ENCODE data around the gene ERCC6L2. TPM values are rescaled to one million over a fixed set of nuclear protein-coding genes. Genes with fewer than 3 reads are reported as not detected.

Gene ERCC6L2
- total RNA-seq, 3 donors from 2014 or later (not counting 1 experiment from before 2014, with no cell fraction given): 37.1 to 45.8 (median 38.6) TPM

DNA sequence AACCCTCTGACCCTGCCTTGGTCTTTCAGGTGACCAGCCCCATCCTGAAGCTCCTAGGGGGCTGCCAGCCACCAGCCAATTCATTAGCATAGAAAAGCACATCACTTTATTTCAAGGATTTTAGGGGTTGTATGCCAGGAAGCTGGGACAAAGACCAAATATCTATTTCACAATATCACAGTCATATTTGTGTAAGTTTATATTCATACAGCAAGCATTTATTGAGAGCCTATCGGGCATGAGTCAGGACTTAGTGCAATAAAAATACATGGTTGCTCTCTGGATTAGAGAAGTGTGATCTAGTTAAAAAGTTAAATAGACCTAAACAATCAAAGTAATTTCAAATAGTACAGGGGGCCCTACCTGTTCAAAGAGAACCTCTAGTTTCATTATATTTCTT, 113.8 kb downstream of the ERCC6L2 start:
- H3K9me3 Mint-ChIP-seq: no peaks in the 10 kb centered on the region
- peaks cover 0 to 5% of the 10 kb centered on the region in 2 donors for H3K4me1 Mint-ChIP-seq
- intact Hi-C loops (cut with micrococcal nuclease): no loop called here
- Histone ChIP-seq H3K9me3 (ENCODE audit: control insufficient read depth, insufficient read depth, low read length) (peaks cover 6% of the 10 kb centered on the region), H3K4me3 (ENCODE audit: low read length) (no peak overlapping the region), H3K4me1 (ENCODE audit: control insufficient read depth, insufficient read depth, low read length) (no peaks in the 10 kb centered on the region), H3K27ac (ENCODE audit: low read length) (no peak overlapping the region), H3K27me3 (ENCODE audit: control insufficient read depth, insufficient read depth, low read length) (no peaks in the 10 kb centered on the region), H3K36me3 (ENCODE audit: control insufficient read depth, insufficient read depth, low read length) (no peaks in the 10 kb centered on the region)
- TF ChIP-seq, protein P1, sequence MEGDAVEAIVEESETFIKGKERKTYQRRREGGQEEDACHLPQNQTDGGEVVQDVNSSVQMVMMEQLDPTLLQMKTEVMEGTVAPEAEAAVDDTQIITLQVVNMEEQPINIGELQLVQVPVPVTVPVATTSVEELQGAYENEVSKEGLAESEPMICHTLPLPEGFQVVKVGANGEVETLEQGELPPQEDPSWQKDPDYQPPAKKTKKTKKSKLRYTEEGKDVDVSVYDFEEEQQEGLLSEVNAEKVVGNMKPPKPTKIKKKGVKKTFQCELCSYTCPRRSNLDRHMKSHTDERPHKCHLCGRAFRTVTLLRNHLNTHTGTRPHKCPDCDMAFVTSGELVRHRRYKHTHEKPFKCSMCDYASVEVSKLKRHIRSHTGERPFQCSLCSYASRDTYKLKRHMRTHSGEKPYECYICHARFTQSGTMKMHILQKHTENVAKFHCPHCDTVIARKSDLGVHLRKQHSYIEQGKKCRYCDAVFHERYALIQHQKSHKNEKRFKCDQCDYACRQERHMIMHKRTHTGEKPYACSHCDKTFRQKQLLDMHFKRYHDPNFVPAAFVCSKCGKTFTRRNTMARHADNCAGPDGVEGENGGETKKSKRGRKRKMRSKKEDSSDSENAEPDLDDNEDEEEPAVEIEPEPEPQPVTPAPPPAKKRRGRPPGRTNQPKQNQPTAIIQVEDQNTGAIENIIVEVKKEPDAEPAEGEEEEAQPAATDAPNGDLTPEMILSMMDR (IDR thresholded peaks at IDR 0.05): no peak
- no peak overlapping the region for H3K4me3 Mint-ChIP-seq
- H3K27me3 Mint-ChIP-seq (ENCODE audit: low read depth in 2 of 2): no peaks in the 10 kb centered on the region
- H3K36me3 Mint-ChIP-seq: no peaks in the 10 kb centered on the region
- ATAC-seq (no peak), DNase-seq (no peak)
- 100% methylated on average over 1 of the region's 1 CpG for WGBS (ENCODE audit: insufficient coverage)
- no peak overlapping the region for H3K27ac Mint-ChIP-seq

DNA sequence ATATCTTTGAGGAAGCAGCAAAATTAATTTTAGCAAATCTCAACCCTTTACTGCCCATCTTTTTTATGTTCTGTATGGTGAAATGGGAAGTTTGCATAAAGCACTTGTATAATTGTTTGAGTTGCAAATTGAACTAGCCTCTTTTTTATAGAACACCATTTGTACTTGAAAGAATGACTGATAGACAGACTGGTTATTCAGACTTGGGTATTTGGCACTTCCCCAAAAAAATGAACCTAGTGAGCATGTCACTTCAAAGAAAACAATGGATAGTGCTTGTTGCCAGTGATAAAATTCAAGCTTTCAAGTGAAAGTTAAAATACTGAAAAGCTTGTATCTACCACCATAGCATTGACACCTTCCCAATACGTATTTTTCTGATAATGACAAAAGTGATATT, 115.8 kb downstream of the ERCC6L2 start:
- TF ChIP-seq, protein P1 (IDR thresholded peaks at IDR 0.05): no peak
- DNase-seq (no peak), ATAC-seq (no peak)
- intact Hi-C loops (cut with micrococcal nuclease): no loop called here
- Mint-ChIP-seq H3K27ac (no peak overlapping the region), H3K36me3 (peaks cover 11% of the 10 kb centered on the region), H3K9me3 (no peaks in the 10 kb centered on the region), H3K4me1 (peaks cover 0 to 4% of the 10 kb centered on the region in 2 donors), H3K27me3 (ENCODE audit: low read depth in 2 of 2) (no peaks in the 10 kb centered on the region), H3K4me3 (no peak overlapping the region)
- Histone ChIP-seq H3K27ac (ENCODE audit: low read length) (no peak overlapping the region), H3K9me3 (ENCODE audit: control insufficient read depth, insufficient read depth, low read length) (peaks cover 6% of the 10 kb centered on the region), H3K27me3 (ENCODE audit: control insufficient read depth, insufficient read depth, low read length) (no peaks in the 10 kb centered on the region), H3K4me3 (ENCODE audit: low read length) (no peak overlapping the region), H3K36me3 (ENCODE audit: control insufficient read depth, insufficient read depth, low read length) (no peaks in the 10 kb centered on the region), H3K4me1 (ENCODE audit: control insufficient read depth, insufficient read depth, low read length) (no peaks in the 10 kb centered on the region)
- WGBS (ENCODE audit: insufficient coverage): no CpG with 5 or more reads among the region's 1 CpG

- 100% methylated on average over 1 of the region's 2 CpGs for WGBS (ENCODE audit: insufficient coverage)
- H3K36me3 Mint-ChIP-seq: peaks cover 11% of the 10 kb centered on the region
- TF ChIP-seq, protein P1 (IDR thresholded peaks at IDR 0.05): no peak
Measured at GRCh38 chr9:95992536-95992935, 117.0 kb downstream of the ERCC6L2 start.

GRCh38 chr9:95993337-95993736, 117.8 kb downstream of the ERCC6L2 start:
- TF ChIP-seq, protein P1 (IDR thresholded peaks at IDR 0.05): no peak
- no peaks in the 10 kb centered on the region for H3K4me1 ChIP-seq (ENCODE audit: control insufficient read depth, insufficient read depth, low read length)
- H3K27me3 ChIP-seq (ENCODE audit: control insufficient read depth, insufficient read depth, low read length): no peaks in the 10 kb centered on the region
- H3K4me3 ChIP-seq (ENCODE audit: low read length): no peak overlapping the region
- 97% methylated on average over 3 of the region's 3 CpGs for WGBS (ENCODE audit: insufficient coverage)
- H3K36me3 ChIP-seq (ENCODE audit: control insufficient read depth, insufficient read depth, low read length): no peaks in the 10 kb centered on the region
- H3K9me3 Mint-ChIP-seq: no peaks in the 10 kb centered on the region
- no peak overlapping the region for H3K4me3 Mint-ChIP-seq
- no peaks in the 10 kb centered on the region for H3K27me3 Mint-ChIP-seq (ENCODE audit: low read depth in 2 of 2)
- H3K27ac Mint-ChIP-seq: no peak overlapping the region
- intact Hi-C loops (cut with micrococcal nuclease): no loop called here
- H3K36me3 Mint-ChIP-seq: peaks cover 11% of the 10 kb centered on the region
- DNase-seq (no peak), ATAC-seq (no peak)
- peaks cover 0 to 4% of the 10 kb centered on the region in 2 donors for H3K4me1 Mint-ChIP-seq
- no peak overlapping the region for H3K27ac ChIP-seq (ENCODE audit: low read length)
- H3K9me3 ChIP-seq (ENCODE audit: control insufficient read depth, insufficient read depth, low read length): no peaks in the 10 kb centered on the region

More at GRCh38 chr9:95992536-95992935, 117.0 kb downstream of the ERCC6L2 start:
- Histone ChIP-seq H3K4me1 (ENCODE audit: control insufficient read depth, insufficient read depth, low read length) (no peaks in the 10 kb centered on the region), H3K4me3 (ENCODE audit: low read length) (no peak overlapping the region), H3K9me3 (ENCODE audit: control insufficient read depth, insufficient read depth, low read length) (peaks cover 4% of the 10 kb centered on the region), H3K27me3 (ENCODE audit: control insufficient read depth, insufficient read depth, low read length) (no peaks in the 10 kb centered on the region), H3K36me3 (ENCODE audit: control insufficient read depth, insufficient read depth, low read length) (no peaks in the 10 kb centered on the region), H3K27ac (ENCODE audit: low read length) (no peak overlapping the region)
- DNase-seq: no peak
- H3K9me3 Mint-ChIP-seq: no peaks in the 10 kb centered on the region
- no peak overlapping the region for H3K27ac Mint-ChIP-seq
- no peak overlapping the region for H3K4me3 Mint-ChIP-seq
- H3K4me1 Mint-ChIP-seq: peaks cover 0 to 4% of the 10 kb centered on the region in 2 donors
- H3K27me3 Mint-ChIP-seq (ENCODE audit: low read depth in 2 of 2): no peaks in the 10 kb centered on the region
- intact Hi-C loops (cut with micrococcal nuclease): no loop called here
- ATAC-seq: no peak
